Muscle layer of colon (tissue), 2 donors: ENCODE results near the gene DGKZ.

Source experiments
- H3K27ac ChIP-seq: one replicate; pipeline ENCODE4 v1.7.0; 2013; ENCODE audit warnings: low read depth, mild to moderate bottlenecking, low read length, moderate library complexity
- H3K27me3 ChIP-seq, 2 donors: one replicate each; pipeline ENCODE4 v1.7.0; 2013; ENCODE audit warnings: low read length in 2 of 2, mild to moderate bottlenecking in 2 of 2; ENCODE audit not compliant: insufficient read depth in 2 of 2, control insufficient read depth in 1 of 2
- H3K36me3 ChIP-seq: one replicate; pipeline ENCODE4 v1.7.0; 2013; ENCODE audit warnings: mild to moderate bottlenecking, low read length; ENCODE audit not compliant: insufficient read depth
- H3K4me1 ChIP-seq: one replicate; pipeline ENCODE4 v1.7.0; 2013; ENCODE audit warnings: mild to moderate bottlenecking, low read length; ENCODE audit not compliant: insufficient read depth
- H3K4me3 ChIP-seq, 2 donors: one replicate each; pipeline ENCODE4 v1.7.0; 2013; ENCODE audit warnings: low read length in 2 of 2, low read depth in 1 of 2, mild to moderate bottlenecking in 1 of 2, moderate library complexity in 1 of 2
- H3K9ac ChIP-seq: one replicate; pipeline ENCODE4 v1.7.0; 2013; ENCODE audit warnings: low read length
- H3K9me3 ChIP-seq: one replicate; pipeline ENCODE4 v1.7.0; 2013; ENCODE audit warnings: mild to moderate bottlenecking, low read length
- donor health status: abdominal sarcoma.
- donor health status: Adenocarcinoma of cecum.

DGKZ gene

GRCh38 chr11:46338636-46338987 lies 8.7 kb upstream of the DGKZ start:
- H3K4me3 ChIP-seq: peak overlapping the region; percentile 4 to 22
- H3K27me3 ChIP-seq: peaks cover 0 to 6% of the 10 kb centered on the region in 2 donors
- H3K4me1 ChIP-seq: peaks cover 21% of the 10 kb centered on the region
- H3K27ac ChIP-seq: peak overlapping the region; percentile 57
- no peaks in the 10 kb centered on the region for H3K9me3 ChIP-seq
- no peak overlapping the region for H3K9ac ChIP-seq
- H3K36me3 ChIP-seq: no peaks in the 10 kb centered on the region

GRCh38 chr11:46338988-46339666 lies 8.1 kb upstream of the DGKZ start:
- H3K27ac ChIP-seq: peak overlapping the region; percentile 57
- no peaks in the 10 kb centered on the region for H3K9me3 ChIP-seq
- H3K4me3 ChIP-seq: peak overlapping the region; percentile 4 to 22
- no peaks in the 10 kb centered on the region for H3K36me3 ChIP-seq
- peaks cover 0 to 1% of the 10 kb centered on the region in 2 donors for H3K27me3 ChIP-seq
- H3K4me1 ChIP-seq: peaks cover 21% of the 10 kb centered on the region
- H3K9ac ChIP-seq: no peak overlapping the region

GRCh38 chr11:46339816-46340215 lies 7.4 kb upstream of the DGKZ start:
- Histone ChIP-seq H3K27me3 (no peaks in the 10 kb centered on the region), H3K9ac (no peak overlapping the region), H3K4me1 (peaks cover 21% of the 10 kb centered on the region), H3K27ac (peak overlapping the region; percentile 22), H3K9me3 (no peaks in the 10 kb centered on the region), H3K4me3 (no peak overlapping the region), H3K36me3 (no peaks in the 10 kb centered on the region)

- no peaks in the 10 kb centered on the region for H3K27me3 ChIP-seq
- no peak overlapping the region for H3K4me3 ChIP-seq
- no peak overlapping the region for H3K27ac ChIP-seq
- peaks cover 23% of the 10 kb centered on the region for H3K4me1 ChIP-seq
- H3K9me3 ChIP-seq: no peaks in the 10 kb centered on the region
- no peak overlapping the region for H3K9ac ChIP-seq
- H3K36me3 ChIP-seq: no peaks in the 10 kb centered on the region
These were observed 5.8 kb upstream of the DGKZ start for GRCh38 chr11:46341454-46341853.

- Histone ChIP-seq H3K4me1 (peaks cover 28% of the 10 kb centered on the region), H3K9me3 (no peaks in the 10 kb centered on the region), H3K4me3 (no peak overlapping the region), H3K27ac (no peak overlapping the region), H3K9ac (no peak overlapping the region), H3K36me3 (no peaks in the 10 kb centered on the region), H3K27me3 (no peaks in the 10 kb centered on the region)
These were observed 5.0 kb upstream of the DGKZ start for GRCh38 chr11:46342239-46342638.

GRCh38 chr11:46343520-46343919 lies 3.7 kb upstream of the DGKZ start:
- Histone ChIP-seq H3K4me3 (no peak overlapping the region), H3K9ac (no peak overlapping the region), H3K27me3 (no peaks in the 10 kb centered on the region), H3K4me1 (peaks cover 26% of the 10 kb centered on the region), H3K36me3 (no peaks in the 10 kb centered on the region), H3K9me3 (no peaks in the 10 kb centered on the region), H3K27ac (no peak overlapping the region)

- no peak overlapping the region for H3K27ac ChIP-seq
These were observed 2.1 kb upstream of the DGKZ start for GRCh38 chr11:46345131-46345597.

GRCh38 chr11:46345881-46346484 lies 1.3 kb upstream of the DGKZ start:
- H3K27ac ChIP-seq: no peak overlapping the region

More at GRCh38 chr11:46345131-46345597, 2.1 kb upstream of the DGKZ start:
- Histone ChIP-seq H3K4me3 (peak overlapping the region in 1 of 2 donors; percentile 27), H3K36me3 (no peaks in the 10 kb centered on the region), H3K4me1 (peaks cover 20% of the 10 kb centered on the region), H3K9me3 (no peaks in the 10 kb centered on the region), H3K27me3 (no peaks in the 10 kb centered on the region), H3K9ac (no peak overlapping the region)

GRCh38 chr11:46347637-46348311 lies 511 bp downstream of the DGKZ start:
- H3K36me3 ChIP-seq: no peaks in the 10 kb centered on the region
- no peak overlapping the region for H3K27ac ChIP-seq
- H3K9me3 ChIP-seq: no peaks in the 10 kb centered on the region
- peak overlapping the region; percentile 74 to 84 for H3K4me3 ChIP-seq
- H3K9ac ChIP-seq: peak overlapping the region; percentile 50
- no peaks in the 10 kb centered on the region for H3K27me3 ChIP-seq
- peaks cover 31% of the 10 kb centered on the region for H3K4me1 ChIP-seq

More at GRCh38 chr11:46345881-46346484, 1.3 kb upstream of the DGKZ start:
- Histone ChIP-seq H3K9me3 (no peaks in the 10 kb centered on the region), H3K9ac (no peak overlapping the region), H3K27me3 (no peaks in the 10 kb centered on the region), H3K4me3 (peak overlapping the region in 1 of 2 donors; percentile 70), H3K36me3 (no peaks in the 10 kb centered on the region), H3K4me1 (peaks cover 20% of the 10 kb centered on the region)

- H3K36me3 ChIP-seq: no peaks in the 10 kb centered on the region
- peak overlapping the region; percentile 74 to 84 for H3K4me3 ChIP-seq
- H3K9ac ChIP-seq: peak overlapping the region; percentile 50
- H3K4me1 ChIP-seq: peaks cover 31% of the 10 kb centered on the region
- H3K9me3 ChIP-seq: no peaks in the 10 kb centered on the region
- H3K27ac ChIP-seq: no peak overlapping the region
- no peaks in the 10 kb centered on the region for H3K27me3 ChIP-seq
These were observed 1.5 kb downstream of the DGKZ start for GRCh38 chr11:46348566-46349401.

- H3K9me3 ChIP-seq: no peaks in the 10 kb centered on the region
- H3K4me3 ChIP-seq: no peak overlapping the region
- no peak overlapping the region for H3K9ac ChIP-seq
- H3K27ac ChIP-seq: no peak overlapping the region
- peaks cover 31% of the 10 kb centered on the region for H3K4me1 ChIP-seq
- H3K36me3 ChIP-seq: no peaks in the 10 kb centered on the region
- no peaks in the 10 kb centered on the region for H3K27me3 ChIP-seq
These were observed 3.4 kb downstream of the DGKZ start for GRCh38 chr11:46350695-46351094.
